GM06990 (cell line): ENCODE results near the gene NAIF1.
A peak's percentile ranks its signal among the peaks of the same experiment; 100 is the strongest.
"Not testable (repeated sequence)": the region's sequence is repeated elsewhere in the genome, so short reads cannot be mapped to it uniquely, and the experiment has no call there.

ENCODE experiments used
- DNase-seq: peaks from one replicate; pipeline ENCODE4 v3.0.0-alpha.2; 2011; ENCODE audit not compliant: insufficient read length; ENCODE audit errors: extremely low read depth
- H3K27me3 ChIP-seq: replicated peaks from 2 replicates; pipeline ENCODE4 v1.6.0; 2011; ENCODE audit warnings: low read length; ENCODE audit not compliant: control insufficient read depth, insufficient read depth
- H3K36me3 ChIP-seq: 2 replicates; pipeline ENCODE4 v1.5.1; 2011; ENCODE audit warnings: low read length; ENCODE audit not compliant: control insufficient read depth, insufficient read depth
- H3K4me3 ChIP-seq: replicated peaks from 2 replicates; pipeline ENCODE4 v1.5.1; 2011; ENCODE audit warnings: low read depth, mild to moderate bottlenecking, control low read depth, low read length
- TF ChIP-seq, protein P1 (sequence below): IDR thresholded peaks from 2 replicates; pipeline ENCODE4 v1.5.1; 2011; ENCODE audit warnings: low read length, control low read depth, mild to moderate bottlenecking, inconsistent platforms; ENCODE audit not compliant: insufficient read depth, poor library complexity, severe bottlenecking

NAIF1 gene

DNA sequence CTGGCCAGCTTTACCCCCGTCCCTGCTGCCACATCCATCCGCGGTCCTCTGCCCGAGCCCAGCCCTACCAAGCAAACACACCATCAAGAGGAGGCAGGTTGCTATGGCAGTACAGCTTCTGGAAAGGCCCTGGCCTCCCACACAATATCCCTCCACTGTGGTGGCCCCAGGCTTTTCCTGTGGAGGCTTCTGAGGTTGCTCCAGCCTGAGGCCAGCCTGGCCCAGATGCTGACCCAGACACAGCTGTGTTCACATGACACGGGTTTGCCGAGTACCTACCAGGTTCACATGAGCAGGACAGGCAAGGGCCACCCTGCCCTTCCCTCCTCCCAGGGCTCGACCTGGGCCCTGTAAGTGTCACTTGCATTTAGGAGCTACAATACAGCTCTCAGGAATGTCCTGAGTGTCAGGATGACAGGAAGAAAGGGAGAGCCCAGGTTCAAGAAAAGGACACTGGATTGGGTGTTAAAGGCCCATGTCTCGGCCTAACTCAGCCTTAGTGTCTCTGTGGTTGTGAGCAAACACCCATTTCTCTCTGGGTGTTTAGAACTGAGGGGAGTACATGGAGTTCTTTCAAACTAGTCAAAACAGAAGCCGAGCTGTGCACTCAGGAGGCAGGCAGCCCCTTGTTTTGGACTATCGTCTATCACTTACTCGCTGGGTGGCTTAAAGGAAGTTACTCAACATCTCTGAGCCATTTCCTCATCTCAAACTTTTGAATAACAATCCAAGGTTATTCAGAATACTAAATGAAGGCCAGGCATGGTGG, 40.2 kb downstream of the NAIF1 start:
- H3K4me3 ChIP-seq = no peak overlapping the region
- peak; percentile 64 for DNase-seq
- H3K27me3 ChIP-seq = no peaks in the 10 kb centered on the region
- no peaks in the 10 kb centered on the region for H3K36me3 ChIP-seq
- TF ChIP-seq, protein P1, sequence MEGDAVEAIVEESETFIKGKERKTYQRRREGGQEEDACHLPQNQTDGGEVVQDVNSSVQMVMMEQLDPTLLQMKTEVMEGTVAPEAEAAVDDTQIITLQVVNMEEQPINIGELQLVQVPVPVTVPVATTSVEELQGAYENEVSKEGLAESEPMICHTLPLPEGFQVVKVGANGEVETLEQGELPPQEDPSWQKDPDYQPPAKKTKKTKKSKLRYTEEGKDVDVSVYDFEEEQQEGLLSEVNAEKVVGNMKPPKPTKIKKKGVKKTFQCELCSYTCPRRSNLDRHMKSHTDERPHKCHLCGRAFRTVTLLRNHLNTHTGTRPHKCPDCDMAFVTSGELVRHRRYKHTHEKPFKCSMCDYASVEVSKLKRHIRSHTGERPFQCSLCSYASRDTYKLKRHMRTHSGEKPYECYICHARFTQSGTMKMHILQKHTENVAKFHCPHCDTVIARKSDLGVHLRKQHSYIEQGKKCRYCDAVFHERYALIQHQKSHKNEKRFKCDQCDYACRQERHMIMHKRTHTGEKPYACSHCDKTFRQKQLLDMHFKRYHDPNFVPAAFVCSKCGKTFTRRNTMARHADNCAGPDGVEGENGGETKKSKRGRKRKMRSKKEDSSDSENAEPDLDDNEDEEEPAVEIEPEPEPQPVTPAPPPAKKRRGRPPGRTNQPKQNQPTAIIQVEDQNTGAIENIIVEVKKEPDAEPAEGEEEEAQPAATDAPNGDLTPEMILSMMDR = no peak

DNA sequence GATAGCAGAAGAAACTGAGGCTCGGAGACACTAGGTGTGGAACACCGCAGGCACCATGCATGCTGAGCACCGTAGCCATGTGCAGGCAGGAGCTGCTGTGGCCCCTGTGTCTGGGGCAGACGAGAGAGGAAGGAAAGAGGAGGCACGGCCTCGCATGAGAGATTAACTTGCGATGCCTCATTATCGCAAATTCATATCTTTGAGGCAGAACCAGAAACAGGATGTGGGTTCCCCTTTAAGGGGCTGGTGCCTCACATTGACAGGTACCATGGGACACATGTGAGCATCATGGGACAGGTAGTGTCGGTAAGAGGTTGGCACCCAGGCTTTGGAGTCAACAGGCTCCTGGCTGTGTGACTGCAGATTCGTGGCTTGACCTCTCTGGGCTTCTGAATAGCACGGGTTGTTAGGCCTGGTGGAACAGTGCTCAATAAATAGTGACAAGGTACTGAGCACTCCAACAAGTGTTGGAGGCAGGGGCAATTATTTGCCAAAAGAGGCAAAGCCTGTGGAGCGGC, 40.8 kb downstream of the NAIF1 start:
- TF ChIP-seq, protein P1 = no peak
- Histone ChIP-seq H3K4me3 (no peak overlapping the region), H3K27me3 (no peaks in the 10 kb centered on the region), H3K36me3 (no peaks in the 10 kb centered on the region)
- DNase-seq = peak; percentile 71

DNA sequence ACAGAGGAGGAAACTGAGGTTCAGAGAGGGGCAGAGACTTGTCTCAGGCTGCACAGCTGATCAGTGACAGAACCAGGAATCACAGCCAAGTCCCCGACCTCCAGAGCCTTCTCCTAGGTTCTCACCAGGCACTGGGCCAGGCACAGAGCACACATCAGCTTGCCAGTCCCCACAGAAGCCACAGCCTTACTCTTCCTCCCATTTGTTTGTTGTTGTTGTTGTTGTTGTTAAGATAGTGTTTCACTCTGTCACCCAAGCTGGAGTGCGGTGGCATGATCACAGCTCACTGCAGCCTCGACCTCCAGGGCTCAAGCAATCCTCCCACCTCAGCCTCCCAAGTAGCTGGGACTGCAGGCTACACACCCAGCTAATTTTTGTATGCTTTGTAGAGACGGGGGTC, 41.4 kb downstream of the NAIF1 start:
- no peak for DNase-seq
- no peak overlapping the region for H3K4me3 ChIP-seq
- no peaks in the 10 kb centered on the region for H3K36me3 ChIP-seq
- TF ChIP-seq, protein P1 = no peak
- no peaks in the 10 kb centered on the region for H3K27me3 ChIP-seq

DNA sequence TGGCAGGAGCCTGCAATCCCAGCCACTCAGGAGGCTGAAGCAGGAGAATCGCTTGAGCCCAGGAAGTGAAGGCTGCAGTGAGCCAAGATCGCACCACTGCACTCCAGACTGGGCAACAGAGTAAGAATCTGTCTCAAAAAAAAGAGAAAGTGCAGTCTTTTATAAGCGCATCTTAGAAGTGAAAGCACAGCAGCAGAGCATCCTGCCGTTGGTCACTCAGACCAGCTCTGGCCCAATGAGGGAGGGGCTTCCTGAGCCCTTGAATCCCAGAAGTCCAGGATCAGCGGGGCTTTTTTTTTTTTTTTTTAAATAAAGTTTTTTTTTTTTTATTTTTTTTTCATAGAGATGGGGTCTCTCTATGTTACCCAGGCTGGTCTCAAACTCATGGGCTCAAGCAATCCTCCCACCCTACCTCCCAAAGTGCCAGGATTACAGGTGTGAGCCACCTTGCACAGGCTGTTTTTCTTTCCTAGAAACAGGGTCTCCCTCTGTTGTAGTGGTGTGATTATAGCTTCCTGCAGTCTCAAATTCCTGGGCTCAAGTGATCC, 42.3 kb downstream of the NAIF1 start:
- no peaks in the 10 kb centered on the region for H3K27me3 ChIP-seq
- TF ChIP-seq, protein P1 = no peak
- no peak overlapping the region for H3K4me3 ChIP-seq
- no peaks in the 10 kb centered on the region for H3K36me3 ChIP-seq
- DNase-seq = no peak

DNA sequence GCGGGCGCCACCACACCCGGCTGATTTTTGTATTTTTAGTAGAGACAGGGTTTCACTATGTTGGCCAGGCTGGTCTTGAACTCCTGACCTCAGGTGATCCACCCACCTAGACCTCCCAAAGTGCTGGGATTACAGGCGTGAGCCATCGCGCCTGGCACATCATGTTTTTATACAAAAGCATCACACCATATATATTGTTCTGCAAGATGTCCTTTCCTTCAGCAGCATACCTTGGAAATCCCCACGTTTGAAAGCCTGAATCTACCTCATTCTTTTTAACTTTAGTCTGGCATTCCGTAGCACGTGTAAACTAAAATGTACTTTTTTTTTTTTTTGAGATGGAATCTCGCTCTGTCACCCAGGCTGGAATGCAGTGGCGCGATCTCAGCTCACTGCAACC, 43.4 kb downstream of the NAIF1 start:
- not testable (repeated sequence) for H3K4me3 ChIP-seq, H3K36me3 ChIP-seq, H3K27me3 ChIP-seq, DNase-seq

DNA sequence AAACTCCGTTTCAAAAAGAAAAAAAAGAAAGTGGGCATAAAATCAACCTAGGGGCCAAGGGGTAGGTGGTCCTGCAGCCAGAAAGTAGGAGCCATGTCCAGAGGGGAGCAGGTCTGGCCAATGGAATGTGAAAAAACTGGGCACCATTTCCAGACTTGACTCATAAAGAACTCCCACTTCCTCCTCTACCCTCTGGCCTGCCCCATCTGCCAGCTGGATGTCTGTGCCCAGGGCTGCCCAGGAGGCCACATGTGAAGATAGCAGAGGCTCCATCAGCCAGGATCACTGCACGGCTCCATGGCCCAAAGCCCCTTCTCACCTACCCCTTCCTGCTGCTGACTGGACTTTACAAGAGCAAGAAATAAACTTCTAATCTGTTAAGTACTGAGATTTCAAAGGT, 44.2 kb downstream of the NAIF1 start:
- TF ChIP-seq, protein P1 = no peak
- Histone ChIP-seq H3K36me3 (no peaks in the 10 kb centered on the region), H3K4me3 (no peak overlapping the region), H3K27me3 (no peaks in the 10 kb centered on the region)
- DNase-seq = no peak
